Measurements from ENCODE around the gene IGFN1. TPM values are rescaled to one million over a fixed set of nuclear protein-coding genes. Genes with fewer than 3 reads are reported as not detected.

IGFN1 gene
- total and polyA plus RNA-seq, 2 of the 4 experiments (the other 2 are of a cell fraction), result 0.05 TPM; not detected in 1

GRCh38 chr1:201274616-201275252, 84.1 kb downstream of the IGFN1 start:
- Histone ChIP-seq H3K56ac (ENCODE audit: extremely low read depth, insufficient read depth, low read length) (no peak overlapping the region), H3K9ac (ENCODE audit: low read depth, low read length) (no peak overlapping the region), H3K4me2 (ENCODE audit: low read depth, low read length) (no peak overlapping the region), H4K91ac (ENCODE audit: insufficient read depth, low read depth, low read length) (no peak overlapping the region), H2AFZ (replicated peaks; ENCODE audit: low read length, poor library complexity) (peak overlapping the region; percentile 44), H3K4me1 (ENCODE audit: control insufficient read depth, insufficient read depth, low read length) (no peaks in the 10 kb centered on the region), H3K27me3 (ENCODE audit: control insufficient read depth, insufficient read depth, low read length) (peaks cover 13% of the 10 kb centered on the region), H3K4me3 (ENCODE audit: insufficient read depth, low read depth, low read length) (no peak overlapping the region), H3K9me3 (ENCODE audit: control insufficient read depth, insufficient read depth, low read length) (no peaks in the 10 kb centered on the region), H3K36me3 (ENCODE audit: control insufficient read depth, insufficient read depth, low read length) (no peaks in the 10 kb centered on the region), H2BK15ac (ENCODE audit: low read depth, low read length) (no peak overlapping the region), H3K18ac (ENCODE audit: low read depth, low read length) (no peak overlapping the region), H2AK5ac (ENCODE audit: low read depth, low read length) (no peak overlapping the region), H3K9me1 (ENCODE audit: insufficient read depth, low read length) (no peaks in the 10 kb centered on the region), H2BK20ac (ENCODE audit: low read depth, low read length) (no peak overlapping the region), H2BK120ac (ENCODE audit: low read depth, low read length) (no peak overlapping the region), H4K5ac (ENCODE audit: low read depth, low read length) (no peak overlapping the region), H2BK5ac (ENCODE audit: low read depth, low read length, poor library complexity, severe bottlenecking) (no peak overlapping the region), H4K20me1 (ENCODE audit: insufficient read depth, low read length) (no peaks in the 10 kb centered on the region), H4K8ac (ENCODE audit: low read depth in 2 of 2, low read length in 2 of 2) (no peak overlapping the region), H3K27ac (ENCODE audit: insufficient read depth, low read length) (no peak overlapping the region), H3K79me1 (ENCODE audit: low read depth in 1 of 2, low read length in 2 of 2) (no peaks in the 10 kb centered on the region), H3K14ac (replicated peaks; ENCODE audit: low read depth, low read length) (no peak overlapping the region), H2AK9ac (replicated peaks; ENCODE audit: low read depth, low read length, poor library complexity) (no peak overlapping the region), H3K23ac (ENCODE audit: low read depth, low read length) (no peak overlapping the region), H3K4ac (ENCODE audit: low read depth, low read length) (no peak overlapping the region)
- POLR2A ChIA-PET (ENCODE audit: unreplicated experiment), result no interaction called here
- CTCF ChIA-PET, result no interaction called here
- 92% methylated on average over 12 of the region's 12 CpGs; no CpG with 5 or more reads in 1 of the 2 experiments for WGBS, 2 experiments (ENCODE audit: extremely low coverage in 2 of 2, insufficient read length in 1 of 2)
- DNase-seq, result no peak
- no TSS peak for BruUV-seq (replicated peaks)
- in situ Hi-C loops (cut with MboI; ENCODE audit: low sequenced_read_pairs), result no loop called here
- no peak for ATAC-seq (ENCODE audit: low read depth)
- intact Hi-C loops (cut with micrococcal nuclease), result loop anchor here (10.0 kb wide), 1 partner anchor 890 kb away; the partner anchor contains the start of gene PTPN7
- dilution Hi-C loops (cut with HindIII; ENCODE audit: low sequenced_read_pairs, unreplicated experiment), result no loop called here
- TF ChIP-seq BHLHE40 (IDR thresholded peaks at IDR 0.05; ENCODE audit: low read depth, low read length) (no peak), CEBPB (IDR thresholded peaks at IDR 0.05; ENCODE audit: low read depth, low read length) (no peak), SMC3 (IDR thresholded peaks at IDR 0.05; ENCODE audit: low read depth, low read length) (no peak), CTCF (conservative IDR thresholded peaks at IDR 0.05; ENCODE audit: low read depth, low read length) (no peak)
